BLaER1 treated with 17β-estradiol and CSF1 and Interleukin-3, amounts not matched to agents 10 nM and 100 nM (cell line): ENCODE measurements around the gene UGT1A1.

Experiments
- H3K27ac ChIP-seq, 11 experiments: shearing (Covaris generic); formaldehyde crosslinking; 2 replicates each; pipeline ENCODE4 v1.8.1; 2022
- H3K27me3 ChIP-seq, 11 experiments: shearing (Covaris generic); formaldehyde crosslinking; 2 replicates each; pipeline ENCODE4 v1.8.1; 2022
- H3K36me3 ChIP-seq, 11 experiments: shearing (Covaris generic); formaldehyde crosslinking; 2 replicates each; pipeline ENCODE4 v1.8.1; 2022
- H3K4me1 ChIP-seq, 10 experiments: shearing (Covaris generic); formaldehyde crosslinking; 2 replicates each; pipeline ENCODE4 v1.8.1; 2022
- H3K4me2 ChIP-seq, 11 experiments: shearing (Covaris generic); formaldehyde crosslinking; 2 replicates each; pipeline ENCODE4 v1.8.1; 2022
- H3K4me3 ChIP-seq, 10 experiments: shearing (Covaris generic); formaldehyde crosslinking; 2 replicates each; pipeline ENCODE4 v1.8.1; 2022
- H3K9ac ChIP-seq, 11 experiments: shearing (Covaris generic); formaldehyde crosslinking; 2 replicates each; pipeline ENCODE4 v1.8.1; 2022
- H3K9me3 ChIP-seq, 11 experiments: shearing (Covaris generic); formaldehyde crosslinking; replicated peaks in 1 of 11; 2 replicates each; pipeline ENCODE4 v1.8.1; 2022
- H4K20me1 ChIP-seq, 11 experiments: shearing (Covaris generic); formaldehyde crosslinking; 2 replicates each; pipeline ENCODE4 v1.8.1; 2022
- Cebpa-rat ChIP-seq, 11 experiments: shearing (Covaris generic); IDR thresholded peaks; 2 replicates each; pipeline ENCODE4 v1.8.1; 2022

Gene UGT1A1

DNA sequence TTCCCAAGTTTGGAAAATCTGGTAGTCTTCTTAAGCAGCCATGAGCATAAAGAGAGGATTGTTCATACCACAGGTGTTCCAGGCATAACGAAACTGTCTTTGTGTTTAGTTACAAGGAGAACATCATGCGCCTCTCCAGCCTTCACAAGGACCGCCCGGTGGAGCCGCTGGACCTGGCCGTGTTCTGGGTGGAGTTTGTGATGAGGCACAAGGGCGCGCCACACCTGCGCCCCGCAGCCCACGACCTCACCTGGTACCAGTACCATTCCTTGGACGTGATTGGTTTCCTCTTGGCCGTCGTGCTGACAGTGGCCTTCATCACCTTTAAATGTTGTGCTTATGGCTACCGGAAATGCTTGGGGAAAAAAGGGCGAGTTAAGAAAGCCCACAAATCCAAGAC, 12.1 kb downstream of the UGT1A1 start:
- Histone ChIP-seq H3K27me3 (no peaks in the 10 kb centered on the region), H3K36me3 (no peaks in the 10 kb centered on the region; a peak in 2 of 22 replicates), H3K4me3 (no peak overlapping the region)

GRCh38 chr2:233772583-233772982, 12.5 kb downstream of the UGT1A1 start:
- no peak overlapping the region for H3K9ac ChIP-seq
- no peak overlapping the region for H3K27ac ChIP-seq

More for the DNA sequence above, 12.1 kb downstream of the UGT1A1 start:
- H4K20me1 ChIP-seq, result no peaks in the 10 kb centered on the region
- no peak overlapping the region for H3K4me2 ChIP-seq
- no peaks in the 10 kb centered on the region for H3K4me1 ChIP-seq
- no peak overlapping the region for H3K27ac ChIP-seq
- no peak for TF ChIP-seq Cebpa-rat (IDR thresholded peaks at IDR 0.05)
- H3K9ac ChIP-seq, result no peak overlapping the region
- H3K9me3 ChIP-seq, result peaks cover 19 to 25% (median 22%) of the 10 kb centered on the region in 11 experiments

GRCh38 chr2:233773854-233774253, 13.8 kb downstream of the UGT1A1 start:
- Histone ChIP-seq H3K4me1 (no peaks in the 10 kb centered on the region), H3K27me3 (no peaks in the 10 kb centered on the region), H3K4me2 (no peak overlapping the region), H3K9me3 (peaks cover 21 to 40% (median 31%) of the 10 kb centered on the region in 11 experiments), H3K9ac (no peak overlapping the region), H3K4me3 (no peak overlapping the region), H3K27ac (no peak overlapping the region), H4K20me1 (no peaks in the 10 kb centered on the region), H3K36me3 (no peaks in the 10 kb centered on the region; a peak in 2 of 22 replicates)
- no peak for TF ChIP-seq Cebpa-rat (IDR thresholded peaks at IDR 0.05)

More at GRCh38 chr2:233772583-233772982, 12.5 kb downstream of the UGT1A1 start:
- no peak overlapping the region for H3K4me2 ChIP-seq
- peaks cover 20 to 29% (median 25%) of the 10 kb centered on the region in 11 experiments for H3K9me3 ChIP-seq
- no peaks in the 10 kb centered on the region for H3K27me3 ChIP-seq
- H3K36me3 ChIP-seq, result no peaks in the 10 kb centered on the region; a peak in 2 of 22 replicates
- H3K4me1 ChIP-seq, result no peaks in the 10 kb centered on the region
- no peak for TF ChIP-seq Cebpa-rat (IDR thresholded peaks at IDR 0.05)
- H3K4me3 ChIP-seq, result no peak overlapping the region
- no peaks in the 10 kb centered on the region for H4K20me1 ChIP-seq

DNA sequence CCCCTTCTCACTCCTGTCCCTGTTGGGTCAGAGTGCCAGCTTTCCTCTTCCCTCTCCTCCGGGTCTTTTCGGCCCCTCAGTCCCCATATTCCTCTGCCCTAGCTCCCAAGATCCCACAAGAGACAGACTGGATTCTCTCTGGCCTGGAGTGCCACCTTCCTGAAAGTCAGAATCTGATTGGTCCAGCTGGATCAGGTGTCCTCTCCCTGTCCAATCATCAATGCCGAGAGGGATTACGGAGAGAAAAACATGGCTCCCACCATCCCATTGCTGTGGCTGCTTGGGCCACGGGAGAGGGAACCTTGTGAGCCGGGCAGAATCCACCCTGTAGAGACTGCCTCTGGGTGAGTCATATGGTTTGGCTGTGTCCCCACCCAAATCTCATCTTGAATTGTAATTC, 15.3 kb downstream of the UGT1A1 start:
- Histone ChIP-seq H3K4me2 (no peak overlapping the region), H3K4me1 (no peaks in the 10 kb centered on the region), H3K9ac (no peak overlapping the region), H3K36me3 (no peaks in the 10 kb centered on the region; a peak in 2 of 22 replicates), H3K27ac (no peak overlapping the region), H3K9me3 (peaks cover 26 to 55% (median 42%) of the 10 kb centered on the region in 11 experiments), H3K27me3 (no peaks in the 10 kb centered on the region), H3K4me3 (no peak overlapping the region), H4K20me1 (no peaks in the 10 kb centered on the region)
- no peak for TF ChIP-seq Cebpa-rat (IDR thresholded peaks at IDR 0.05)

DNA sequence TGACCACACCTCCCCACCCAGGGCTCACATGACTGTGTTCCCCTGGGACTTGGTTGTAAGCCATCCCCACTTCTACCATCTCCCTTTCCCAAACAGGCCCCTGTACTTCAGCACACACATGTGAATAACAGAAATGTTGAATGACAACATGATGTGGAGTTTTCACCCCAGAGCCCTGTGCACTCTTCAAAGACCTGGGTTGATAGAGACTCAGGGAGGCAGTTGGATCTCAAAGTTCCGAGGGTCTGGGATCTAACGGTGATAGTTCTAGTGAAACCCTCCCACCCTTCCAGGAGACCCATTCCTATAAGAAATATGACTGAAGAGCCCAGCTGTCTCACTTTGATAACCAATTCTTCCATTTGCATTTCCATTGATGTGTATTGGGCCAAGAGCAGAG, 18.0 kb downstream of the UGT1A1 start, which contains the start of gene MROH2A:
Gene MROH2A, plus strand, starts transcription at position 301 of the 400 bp plus-strand sequence. CDS start 1,029 bp downstream, outside the sequence.
- TF ChIP-seq Cebpa-rat (IDR thresholded peaks at IDR 0.05), result no peak
- H3K4me2 ChIP-seq, result no peak within 1 kb of the TSS
- H4K20me1 ChIP-seq, result no peaks in the 10 kb centered on the region
- no peaks in the 10 kb centered on the region; a peak in 2 of 22 replicates for H3K36me3 ChIP-seq
- H3K9ac ChIP-seq, result no peak within 1 kb of the TSS
- no peaks in the 10 kb centered on the region for H3K4me1 ChIP-seq
- no peaks in the 10 kb centered on the region for H3K27me3 ChIP-seq
- no peak within 1 kb of the TSS for H3K4me3 ChIP-seq
- no peak within 1 kb of the TSS for H3K27ac ChIP-seq
- peaks cover 31 to 61% (median 49%) of the 10 kb centered on the region in 11 experiments for H3K9me3 ChIP-seq

DNA sequence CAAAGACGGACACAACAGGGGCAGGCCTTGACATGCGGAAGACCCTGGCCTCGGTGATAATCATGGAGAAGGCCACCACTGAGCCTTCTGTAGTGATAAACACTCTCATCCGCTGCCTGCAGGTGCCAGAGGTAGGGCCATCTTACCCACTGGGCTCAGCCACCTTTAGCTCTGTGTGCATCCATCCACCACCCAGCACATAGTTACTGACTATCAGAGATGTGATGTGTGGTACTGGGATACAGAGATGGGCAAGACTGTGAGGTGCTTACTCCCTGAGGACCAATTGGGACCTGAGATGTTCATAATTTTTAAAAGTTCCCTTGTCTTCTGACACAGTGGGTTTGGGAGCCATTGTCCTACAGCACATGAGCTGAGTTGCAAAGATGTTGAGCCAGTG, 19.7 kb downstream of the UGT1A1 start:
- Histone ChIP-seq H3K9ac (no peak overlapping the region), H3K27ac (no peak overlapping the region), H3K4me1 (peaks cover 0 to 3% (median 0%) of the 10 kb centered on the region in 10 experiments; a peak in 7 of 20 replicates), H3K4me3 (no peak overlapping the region), H3K27me3 (no peaks in the 10 kb centered on the region), H3K4me2 (no peak overlapping the region), H3K36me3 (no peaks in the 10 kb centered on the region; a peak in 2 of 22 replicates), H4K20me1 (no peaks in the 10 kb centered on the region), H3K9me3 (peaks cover 31 to 66% (median 54%) of the 10 kb centered on the region in 11 experiments)
- no peak for TF ChIP-seq Cebpa-rat (IDR thresholded peaks at IDR 0.05)

GRCh38 chr2:233780771-233781170, 20.7 kb downstream of the UGT1A1 start:
- Histone ChIP-seq H3K36me3 (no peaks in the 10 kb centered on the region), H3K4me2 (no peak overlapping the region), H3K4me3 (no peak overlapping the region), H4K20me1 (no peaks in the 10 kb centered on the region), H3K4me1 (peaks cover 0 to 14% (median 4%) of the 10 kb centered on the region in 10 experiments; a peak in 9 of 20 replicates), H3K27ac (no peak overlapping the region), H3K9ac (no peak overlapping the region), H3K27me3 (no peaks in the 10 kb centered on the region), H3K9me3 (peaks cover 29 to 68% (median 55%) of the 10 kb centered on the region in 11 experiments)
- TF ChIP-seq Cebpa-rat (IDR thresholded peaks at IDR 0.05), result no peak

DNA sequence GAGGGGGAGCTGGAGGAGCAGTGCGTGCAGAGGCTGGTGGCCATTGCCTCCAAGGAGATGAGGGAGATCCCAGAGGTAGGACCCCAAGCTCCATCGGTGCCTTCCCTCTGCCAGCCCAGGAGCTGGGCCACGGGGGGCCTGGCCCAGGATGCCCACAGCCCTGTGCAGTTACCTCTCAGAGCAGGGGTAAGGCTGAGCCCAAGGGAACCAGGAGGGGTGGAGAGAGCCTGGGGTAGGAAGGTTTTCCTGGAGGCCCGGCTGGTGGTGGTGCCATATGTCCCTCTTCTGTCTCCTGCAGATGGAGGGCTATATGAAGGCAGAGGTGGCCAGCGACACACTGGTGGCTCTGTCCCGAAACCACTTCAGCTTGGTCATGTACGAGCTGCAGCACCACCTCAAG, 29.5 kb downstream of the UGT1A1 start:
- Histone ChIP-seq H3K27me3 (no peaks in the 10 kb centered on the region), H3K4me2 (no peak overlapping the region), H3K27ac (no peak overlapping the region), H3K4me1 (peaks cover 0 to 18% (median 4%) of the 10 kb centered on the region in 10 experiments; a peak in 9 of 20 replicates), H3K9ac (no peak overlapping the region), H3K4me3 (no peak overlapping the region), H3K9me3 (peaks cover 19 to 42% (median 27%) of the 10 kb centered on the region in 11 experiments), H4K20me1 (no peaks in the 10 kb centered on the region), H3K36me3 (no peaks in the 10 kb centered on the region)
- TF ChIP-seq Cebpa-rat (IDR thresholded peaks at IDR 0.05), result no peak

- peaks cover 0 to 6% (median 0%) of the 10 kb centered on the region in 10 experiments; a peak in 1 of 20 replicates for H3K4me1 ChIP-seq
- no peak overlapping the region for H3K27ac ChIP-seq
- peaks cover 4 to 26% (median 15%) of the 10 kb centered on the region in 11 experiments for H3K9me3 ChIP-seq
- no peaks in the 10 kb centered on the region for H3K36me3 ChIP-seq
- no peak overlapping the region for H3K9ac ChIP-seq
- H4K20me1 ChIP-seq, result no peaks in the 10 kb centered on the region
- H3K4me3 ChIP-seq, result no peak overlapping the region
- no peak for TF ChIP-seq Cebpa-rat (IDR thresholded peaks at IDR 0.05)
- no peaks in the 10 kb centered on the region for H3K27me3 ChIP-seq
- no peak overlapping the region for H3K4me2 ChIP-seq
These were observed 31.2 kb downstream of the UGT1A1 start for GRCh38 chr2:233791151-233791882.
